ENCODE data around the gene GABRB1.

Gene GABRB1

GRCh38 chr4:47213971-47214370 lies 182.6 kb downstream of the GABRB1 start:
- WGBS (ENCODE audit: extremely low coverage, insufficient coverage, low lambda C conversion rate), result no CpG with 5 or more reads among the region's 3 CpGs
- Histone ChIP-seq H3K4ac (ENCODE audit: low read depth, low read length) (no peak overlapping the region), H2BK15ac (replicated peaks; ENCODE audit: low read depth) (no peak overlapping the region), H3K56ac (ENCODE audit: low read length) (no peak overlapping the region), H3K23ac (ENCODE audit: low read length) (no peak overlapping the region), H3K36me3 (ENCODE audit: control insufficient read depth, insufficient read depth, low read length) (no peaks in the 10 kb centered on the region), H3K27ac (ENCODE audit: low read depth, low read length) (no peak overlapping the region), H4K5ac (ENCODE audit: low read length) (no peak overlapping the region), H2BK5ac (ENCODE audit: low read length) (no peak overlapping the region), H3K4me1 (ENCODE audit: control insufficient read depth, low read depth, low read length) (no peaks in the 10 kb centered on the region), H3K79me2 (ENCODE audit: control insufficient read depth, insufficient read depth, low read length) (no peaks in the 10 kb centered on the region), H3K79me1 (ENCODE audit: low read length) (no peaks in the 10 kb centered on the region), H4K8ac (ENCODE audit: low read depth, low read length) (no peak overlapping the region), H3K18ac (ENCODE audit: low read length) (no peak overlapping the region), H2BK120ac (ENCODE audit: low read depth, low read length) (no peak overlapping the region), H2AK5ac (ENCODE audit: low read length) (no peak overlapping the region), H3K27me3 (ENCODE audit: insufficient read depth, low read length, poor library complexity) (no peaks in the 10 kb centered on the region), H3K4me3 (ENCODE audit: low read length) (no peak overlapping the region), H3K4me2 (ENCODE audit: low read length) (no peak overlapping the region), H3K9ac (ENCODE audit: low read length) (no peak overlapping the region)
- no peak for DNase-seq

- H2AK5ac ChIP-seq (ENCODE audit: low read length), result no peak overlapping the region
- no peak overlapping the region for H2BK5ac ChIP-seq (ENCODE audit: low read length)
- H4K8ac ChIP-seq (ENCODE audit: low read depth, low read length), result no peak overlapping the region
- no peak overlapping the region for H4K5ac ChIP-seq (ENCODE audit: low read length)
- no peak overlapping the region for H3K18ac ChIP-seq (ENCODE audit: low read length)
- no peak overlapping the region for H3K56ac ChIP-seq (ENCODE audit: low read length)
- H3K36me3 ChIP-seq (ENCODE audit: control insufficient read depth, insufficient read depth, low read length), result no peaks in the 10 kb centered on the region
- H3K9ac ChIP-seq (ENCODE audit: low read length), result no peak overlapping the region
- H3K4me3 ChIP-seq (ENCODE audit: low read length), result no peak overlapping the region
- DNase-seq, result no peak
- H3K4me1 ChIP-seq (ENCODE audit: control insufficient read depth, low read depth, low read length), result no peaks in the 10 kb centered on the region
- no CpG with 5 or more reads among the region's 1 CpG for WGBS (ENCODE audit: extremely low coverage, insufficient coverage, low lambda C conversion rate)
- no peaks in the 10 kb centered on the region for H3K27me3 ChIP-seq (ENCODE audit: insufficient read depth, low read length, poor library complexity)
- H3K4me2 ChIP-seq (ENCODE audit: low read length), result no peak overlapping the region
- no peak overlapping the region for H3K4ac ChIP-seq (ENCODE audit: low read depth, low read length)
- no peak overlapping the region for H2BK15ac ChIP-seq (replicated peaks; ENCODE audit: low read depth)
- H2BK120ac ChIP-seq (ENCODE audit: low read depth, low read length), result no peak overlapping the region
- no peaks in the 10 kb centered on the region for H3K79me1 ChIP-seq (ENCODE audit: low read length)
- no peak overlapping the region for H3K27ac ChIP-seq (ENCODE audit: low read depth, low read length)
- no peak overlapping the region for H3K23ac ChIP-seq (ENCODE audit: low read length)
- no peaks in the 10 kb centered on the region for H3K79me2 ChIP-seq (ENCODE audit: control insufficient read depth, insufficient read depth, low read length)
Observed at GRCh38 chr4:47215759-47216158, 184.4 kb downstream of the GABRB1 start.

- H3K23ac ChIP-seq (ENCODE audit: low read length), result no peak overlapping the region
- no peak overlapping the region for H4K8ac ChIP-seq (ENCODE audit: low read depth, low read length)
- H3K4ac ChIP-seq (ENCODE audit: low read depth, low read length), result no peak overlapping the region
- H3K79me2 ChIP-seq (ENCODE audit: control insufficient read depth, insufficient read depth, low read length), result no peaks in the 10 kb centered on the region
- no peaks in the 10 kb centered on the region for H3K27me3 ChIP-seq (ENCODE audit: insufficient read depth, low read length, poor library complexity)
- H2AK5ac ChIP-seq (ENCODE audit: low read length), result no peak overlapping the region
- H3K79me1 ChIP-seq (ENCODE audit: low read length), result no peaks in the 10 kb centered on the region
- no peak overlapping the region for H4K5ac ChIP-seq (ENCODE audit: low read length)
- no peak overlapping the region for H2BK15ac ChIP-seq (replicated peaks; ENCODE audit: low read depth)
- H3K18ac ChIP-seq (ENCODE audit: low read length), result no peak overlapping the region
- no CpG with 5 or more reads among the region's 1 CpG for WGBS (ENCODE audit: extremely low coverage, insufficient coverage, low lambda C conversion rate)
- H3K56ac ChIP-seq (ENCODE audit: low read length), result no peak overlapping the region
- no peak overlapping the region for H3K4me2 ChIP-seq (ENCODE audit: low read length)
- no peak overlapping the region for H3K9ac ChIP-seq (ENCODE audit: low read length)
- DNase-seq, result no peak
- no peak overlapping the region for H3K4me3 ChIP-seq (ENCODE audit: low read length)
- H2BK120ac ChIP-seq (ENCODE audit: low read depth, low read length), result no peak overlapping the region
- H3K4me1 ChIP-seq (ENCODE audit: control insufficient read depth, low read depth, low read length), result no peaks in the 10 kb centered on the region
- H2BK5ac ChIP-seq (ENCODE audit: low read length), result no peak overlapping the region
- no peak overlapping the region for H3K27ac ChIP-seq (ENCODE audit: low read depth, low read length)
- H3K36me3 ChIP-seq (ENCODE audit: control insufficient read depth, insufficient read depth, low read length), result no peaks in the 10 kb centered on the region
Observed at GRCh38 chr4:47217291-47217690, 185.9 kb downstream of the GABRB1 start.

GRCh38 chr4:47217884-47218283 lies 186.5 kb downstream of the GABRB1 start:
- no peak for DNase-seq
- Histone ChIP-seq H3K56ac (ENCODE audit: low read length) (no peak overlapping the region), H3K4me3 (ENCODE audit: low read length) (no peak overlapping the region), H3K18ac (ENCODE audit: low read length) (no peak overlapping the region), H3K4me1 (ENCODE audit: control insufficient read depth, low read depth, low read length) (no peaks in the 10 kb centered on the region), H3K79me2 (ENCODE audit: control insufficient read depth, insufficient read depth, low read length) (no peaks in the 10 kb centered on the region), H3K79me1 (ENCODE audit: low read length) (no peaks in the 10 kb centered on the region), H3K4me2 (ENCODE audit: low read length) (no peak overlapping the region), H2BK15ac (replicated peaks; ENCODE audit: low read depth) (no peak overlapping the region), H3K9ac (ENCODE audit: low read length) (no peak overlapping the region), H2BK5ac (ENCODE audit: low read length) (no peak overlapping the region), H3K4ac (ENCODE audit: low read depth, low read length) (no peak overlapping the region), H2AK5ac (ENCODE audit: low read length) (no peak overlapping the region), H3K27me3 (ENCODE audit: insufficient read depth, low read length, poor library complexity) (no peaks in the 10 kb centered on the region), H3K36me3 (ENCODE audit: control insufficient read depth, insufficient read depth, low read length) (no peaks in the 10 kb centered on the region), H3K23ac (ENCODE audit: low read length) (no peak overlapping the region), H4K5ac (ENCODE audit: low read length) (no peak overlapping the region), H3K27ac (ENCODE audit: low read depth, low read length) (no peak overlapping the region), H4K8ac (ENCODE audit: low read depth, low read length) (no peak overlapping the region), H2BK120ac (ENCODE audit: low read depth, low read length) (no peak overlapping the region)
- no CpG with 5 or more reads among the region's 1 CpG for WGBS (ENCODE audit: extremely low coverage, insufficient coverage, low lambda C conversion rate)

- no peak overlapping the region for H2BK5ac ChIP-seq (ENCODE audit: low read length)
- no peak overlapping the region for H3K4me2 ChIP-seq (ENCODE audit: low read length)
- H3K27me3 ChIP-seq (ENCODE audit: insufficient read depth, low read length, poor library complexity), result no peaks in the 10 kb centered on the region
- no peak overlapping the region for H2BK120ac ChIP-seq (ENCODE audit: low read depth, low read length)
- H3K18ac ChIP-seq (ENCODE audit: low read length), result no peak overlapping the region
- no peak overlapping the region for H2BK15ac ChIP-seq (replicated peaks; ENCODE audit: low read depth)
- no peaks in the 10 kb centered on the region for H3K79me2 ChIP-seq (ENCODE audit: control insufficient read depth, insufficient read depth, low read length)
- no peak overlapping the region for H3K23ac ChIP-seq (ENCODE audit: low read length)
- no peak for DNase-seq
- no peaks in the 10 kb centered on the region for H3K79me1 ChIP-seq (ENCODE audit: low read length)
- no peaks in the 10 kb centered on the region for H3K4me1 ChIP-seq (ENCODE audit: control insufficient read depth, low read depth, low read length)
- H2AK5ac ChIP-seq (ENCODE audit: low read length), result no peak overlapping the region
- no peak overlapping the region for H3K4me3 ChIP-seq (ENCODE audit: low read length)
- no peak overlapping the region for H3K27ac ChIP-seq (ENCODE audit: low read depth, low read length)
- no CpG with 5 or more reads among the region's 1 CpG for WGBS (ENCODE audit: extremely low coverage, insufficient coverage, low lambda C conversion rate)
- H4K5ac ChIP-seq (ENCODE audit: low read length), result no peak overlapping the region
- H3K56ac ChIP-seq (ENCODE audit: low read length), result no peak overlapping the region
- no peak overlapping the region for H3K4ac ChIP-seq (ENCODE audit: low read depth, low read length)
- no peak overlapping the region for H4K8ac ChIP-seq (ENCODE audit: low read depth, low read length)
- H3K36me3 ChIP-seq (ENCODE audit: control insufficient read depth, insufficient read depth, low read length), result no peaks in the 10 kb centered on the region
- no peak overlapping the region for H3K9ac ChIP-seq (ENCODE audit: low read length)
Observed at GRCh38 chr4:47218631-47219030, 187.3 kb downstream of the GABRB1 start.

GRCh38 chr4:47219586-47219985 lies 188.2 kb downstream of the GABRB1 start:
- H3K9ac ChIP-seq (ENCODE audit: low read length), result no peak overlapping the region
- H3K4me2 ChIP-seq (ENCODE audit: low read length), result no peak overlapping the region
- no peaks in the 10 kb centered on the region for H3K36me3 ChIP-seq (ENCODE audit: control insufficient read depth, insufficient read depth, low read length)
- no peak overlapping the region for H4K5ac ChIP-seq (ENCODE audit: low read length)
- H3K56ac ChIP-seq (ENCODE audit: low read length), result no peak overlapping the region
- no peaks in the 10 kb centered on the region for H3K79me1 ChIP-seq (ENCODE audit: low read length)
- no peak for DNase-seq
- H3K4me1 ChIP-seq (ENCODE audit: control insufficient read depth, low read depth, low read length), result no peaks in the 10 kb centered on the region
- H2AK5ac ChIP-seq (ENCODE audit: low read length), result no peak overlapping the region
- no peak overlapping the region for H3K4me3 ChIP-seq (ENCODE audit: low read length)
- H4K8ac ChIP-seq (ENCODE audit: low read depth, low read length), result no peak overlapping the region
- H2BK15ac ChIP-seq (replicated peaks; ENCODE audit: low read depth), result no peak overlapping the region
- no peak overlapping the region for H3K23ac ChIP-seq (ENCODE audit: low read length)
- H2BK5ac ChIP-seq (ENCODE audit: low read length), result no peak overlapping the region
- no peak overlapping the region for H2BK120ac ChIP-seq (ENCODE audit: low read depth, low read length)
- no peak overlapping the region for H3K27ac ChIP-seq (ENCODE audit: low read depth, low read length)
- H3K27me3 ChIP-seq (ENCODE audit: insufficient read depth, low read length, poor library complexity), result no peaks in the 10 kb centered on the region
- no peak overlapping the region for H3K18ac ChIP-seq (ENCODE audit: low read length)
- no peaks in the 10 kb centered on the region for H3K79me2 ChIP-seq (ENCODE audit: control insufficient read depth, insufficient read depth, low read length)
- 100% methylated on average over 1 of the region's 2 CpGs for WGBS (ENCODE audit: extremely low coverage, insufficient coverage, low lambda C conversion rate)
- H3K4ac ChIP-seq (ENCODE audit: low read depth, low read length), result no peak overlapping the region

Measured in mesendoderm (in vitro differentiated cells).